Keratinocyte (primary cell): ENCODE data around the gene NKAP. TPM values are rescaled to one million over a fixed set of nuclear protein-coding genes. Genes with fewer than 3 reads are reported as not detected.
"Not testable (repeated sequence)": the region's sequence is repeated elsewhere in the genome, so short reads cannot be mapped to it uniquely, and the experiment has no call there.

Source experiments
- DNase-seq: peaks from one replicate; pipeline ENCODE4 v3.0.0-alpha.2; 2011; ENCODE audit warnings: low read depth, missing footprints, low spot score
- FAIRE-seq: peaks from 2 replicates; lab custom pipeline; 2011; peaks lifted over from hg19 to GRCh38; lab: Jason Lieb, UNC
- H2AFZ ChIP-seq: 2 replicates; pipeline ENCODE4 v1.6.0; 2012; ENCODE audit warnings: low read length, control low read depth, inconsistent platforms; ENCODE audit not compliant: control insufficient read depth
- H3K27ac ChIP-seq: 2 replicates; pipeline ENCODE4 v1.5.1; 2011; ENCODE audit warnings: low read length; ENCODE audit not compliant: control insufficient read depth, insufficient read depth
- H3K27me3 ChIP-seq: 3 replicates; pipeline ENCODE4 v1.6.0; 2011; ENCODE audit warnings: low read length; ENCODE audit not compliant: control insufficient read depth, insufficient read depth; ENCODE audit errors: extremely low read depth
- H3K36me3 ChIP-seq, 2 experiments: 2 replicates in 1 of 2; 3 replicates in 1 of 2; pipeline ENCODE4 v1.5.1; 2011; ENCODE audit warnings: low read length in 2 of 2, mild to moderate bottlenecking in 1 of 2; ENCODE audit not compliant: control insufficient read depth in 2 of 2, insufficient read depth in 2 of 2; ENCODE audit errors: extremely low read depth in 1 of 2
- H3K4me1 ChIP-seq: 3 replicates; pipeline ENCODE4 v1.5.1; 2011; ENCODE audit warnings: low read length; ENCODE audit not compliant: control insufficient read depth, insufficient read depth; ENCODE audit errors: extremely low read depth
- H3K4me2 ChIP-seq: 3 replicates; pipeline ENCODE4 v1.6.0; 2011; ENCODE audit warnings: low read depth, low read length; ENCODE audit not compliant: control insufficient read depth, insufficient read depth; ENCODE audit errors: extremely low read depth
- H3K4me3 ChIP-seq, 3 experiments: fragments of 200-600 bp in 1 of 3; sonication (generic) in 1 of 3; 2 replicates in 2 of 3; 3 replicates in 1 of 3; pipeline ENCODE4 v1.5.1; 2011 to 2016; ENCODE audit warnings: low read length in 3 of 3, mild to moderate bottlenecking in 3 of 3, control low read depth in 2 of 3, inconsistent platforms in 1 of 3, low read depth in 1 of 3, mixed read lengths in 1 of 3, mixed run types in 1 of 3, moderate library complexity in 1 of 3; ENCODE audit not compliant: control insufficient read depth in 2 of 3, insufficient read depth in 2 of 3; ENCODE audit errors: extremely low read depth in 1 of 3
- H3K79me2 ChIP-seq: 2 replicates; pipeline ENCODE4 v1.6.0; 2012; ENCODE audit warnings: low read length; ENCODE audit not compliant: control insufficient read depth, insufficient read depth
- H3K9ac ChIP-seq: 3 replicates; pipeline ENCODE4 v1.6.0; 2011; ENCODE audit warnings: low read length; ENCODE audit not compliant: control insufficient read depth, insufficient read depth; ENCODE audit errors: extremely low read depth
- H3K9me1 ChIP-seq: 3 replicates; pipeline ENCODE4 v1.6.0; 2011; ENCODE audit warnings: low read length; ENCODE audit not compliant: control insufficient read depth, insufficient read depth; ENCODE audit errors: extremely low read depth
- H3K9me3 ChIP-seq: 2 replicates; pipeline ENCODE4 v1.5.1; 2012; ENCODE audit warnings: low read depth, low read length; ENCODE audit not compliant: control insufficient read depth
- H4K20me1 ChIP-seq: 3 replicates; pipeline ENCODE4 v1.6.0; 2011; ENCODE audit warnings: low read length; ENCODE audit not compliant: control insufficient read depth, insufficient read depth; ENCODE audit errors: extremely low read depth
- EZH2 ChIP-seq: IDR thresholded peaks from one replicate; pipeline ENCODE4 v1.6.1; 2012; ENCODE audit warnings: inconsistent platforms, mild to moderate bottlenecking, low read length, moderate library complexity
- dilution Hi-C: fragments of 300-500 bp; cut with MboI; formaldehyde crosslinking; loops from one replicate; pipeline ENCODE4 v1.7.0; 2020; ENCODE audit warnings: low sequenced_read_pairs; ENCODE audit not compliant: extremely low pct_ligation_motif_present
- polyA plus RNA-seq, 5 experiments: library from polyadenylated mRNA; depleted of rRNA in 3 of 5; stranded (reverse) in 3 of 5; stranded (forward) in 1 of 5; unstranded in 1 of 5; fragments of >200 nt; gene quantifications; 1 replicate in 1 of 5; 2 replicates in 3 of 5; 3 replicates in 1 of 5; pipeline versions ENCODE4 v1.2.1 to v1.2.3, GENCODE V29; 2011 to 2012; ENCODE audit warnings: missing spikeins in 2 of 5, low read depth in 1 of 5, low replicate concordance in 1 of 5
- TF ChIP-seq, protein P1 (sequence below), 3 experiments: IDR thresholded peaks in 1 of 3; conservative IDR thresholded peaks in 1 of 3; optimal IDR thresholded peaks in 1 of 3; 2 replicates in 2 of 3; 3 replicates in 1 of 3; pipeline versions ENCODE3 to v1.5.1; 2011; ENCODE audit warnings: low read length in 3 of 3, mild to moderate bottlenecking in 3 of 3, moderate library complexity in 2 of 3, control low read depth in 1 of 3, inconsistent platforms in 1 of 3; ENCODE audit not compliant: insufficient read depth in 2 of 3; ENCODE audit errors: extremely low read depth in 1 of 3

NKAP gene
- polyA plus RNA-seq, 1 donor (not counting 4 experiments of a cell fraction or from before 2014, with no cell fraction given), result 4.6 TPM

DNA sequence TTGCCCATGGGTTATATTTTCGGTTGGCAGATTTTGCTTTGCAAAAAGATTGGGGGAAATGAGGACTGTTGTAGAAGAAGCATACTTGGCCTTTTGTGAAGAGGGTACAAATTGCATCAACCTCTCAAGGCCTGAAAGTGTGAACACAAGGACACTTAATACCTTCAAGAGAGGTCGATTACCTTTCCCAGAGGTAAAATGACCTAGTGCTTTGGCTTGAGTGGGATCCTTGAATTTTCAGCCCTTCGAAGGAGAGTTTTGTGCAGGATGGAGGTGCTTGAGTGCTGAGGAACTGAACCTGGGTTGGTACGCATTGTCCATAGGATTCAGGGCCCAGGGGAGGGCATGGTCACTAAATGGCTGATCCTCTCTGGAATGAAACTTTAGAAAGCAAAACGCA is 27.6 kb upstream of the NKAP start:
- H3K9me1 ChIP-seq, result no peaks in the 10 kb centered on the region
- TF ChIP-seq, protein P1, sequence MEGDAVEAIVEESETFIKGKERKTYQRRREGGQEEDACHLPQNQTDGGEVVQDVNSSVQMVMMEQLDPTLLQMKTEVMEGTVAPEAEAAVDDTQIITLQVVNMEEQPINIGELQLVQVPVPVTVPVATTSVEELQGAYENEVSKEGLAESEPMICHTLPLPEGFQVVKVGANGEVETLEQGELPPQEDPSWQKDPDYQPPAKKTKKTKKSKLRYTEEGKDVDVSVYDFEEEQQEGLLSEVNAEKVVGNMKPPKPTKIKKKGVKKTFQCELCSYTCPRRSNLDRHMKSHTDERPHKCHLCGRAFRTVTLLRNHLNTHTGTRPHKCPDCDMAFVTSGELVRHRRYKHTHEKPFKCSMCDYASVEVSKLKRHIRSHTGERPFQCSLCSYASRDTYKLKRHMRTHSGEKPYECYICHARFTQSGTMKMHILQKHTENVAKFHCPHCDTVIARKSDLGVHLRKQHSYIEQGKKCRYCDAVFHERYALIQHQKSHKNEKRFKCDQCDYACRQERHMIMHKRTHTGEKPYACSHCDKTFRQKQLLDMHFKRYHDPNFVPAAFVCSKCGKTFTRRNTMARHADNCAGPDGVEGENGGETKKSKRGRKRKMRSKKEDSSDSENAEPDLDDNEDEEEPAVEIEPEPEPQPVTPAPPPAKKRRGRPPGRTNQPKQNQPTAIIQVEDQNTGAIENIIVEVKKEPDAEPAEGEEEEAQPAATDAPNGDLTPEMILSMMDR (optimal IDR thresholded peaks at IDR 0.05 in 1 of 3, IDR thresholded peaks at IDR 0.05 in 1 of 3, conservative IDR thresholded peaks at IDR 0.05 in 1 of 3; ENCODE audit: extremely low read depth in 1 of 3, insufficient read depth in 2 of 3, low read length in 3 of 3), result no peak
- TF ChIP-seq EZH2, result no peak
- dilution Hi-C loops, result no loop called here
- FAIRE-seq (no peak), DNase-seq (no peak)
- no peaks in the 10 kb centered on the region for H4K20me1 ChIP-seq
- no peaks in the 10 kb centered on the region for H3K27me3 ChIP-seq
- H3K79me2 ChIP-seq, result no peaks in the 10 kb centered on the region
- no peak overlapping the region for H3K4me3 ChIP-seq
- H3K4me1 ChIP-seq, result no peaks in the 10 kb centered on the region
- H3K4me2 ChIP-seq, result no peak overlapping the region
- H2AFZ ChIP-seq, result no peak overlapping the region
- no peak overlapping the region for H3K27ac ChIP-seq
- H3K9ac ChIP-seq, result no peak overlapping the region
- no peaks in the 10 kb centered on the region for H3K9me3 ChIP-seq
- no peaks in the 10 kb centered on the region for H3K36me3 ChIP-seq

DNA sequence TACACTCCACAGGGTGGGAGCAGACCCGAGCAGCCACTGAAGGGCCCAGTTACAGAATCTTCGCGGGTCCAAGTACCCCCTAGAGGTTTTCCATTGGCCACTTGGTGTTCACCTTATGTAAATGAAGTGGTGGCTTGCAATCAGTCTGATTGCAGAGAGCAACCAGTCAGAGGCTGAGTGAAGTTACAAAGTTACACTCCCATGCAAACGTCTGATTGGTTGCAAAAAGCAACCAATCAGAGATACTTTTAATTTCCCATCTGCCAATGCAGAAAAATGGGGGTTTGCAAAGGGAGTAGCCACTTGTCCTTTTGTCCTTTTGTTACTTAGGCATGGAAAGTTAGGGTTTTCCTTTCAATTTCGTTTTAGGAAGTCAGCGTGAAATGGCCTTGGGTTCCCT is 27.0 kb upstream of the NKAP start:
- no peak for TF ChIP-seq EZH2
- TF ChIP-seq, protein P1 (optimal IDR thresholded peaks at IDR 0.05 in 1 of 3, IDR thresholded peaks at IDR 0.05 in 1 of 3, conservative IDR thresholded peaks at IDR 0.05 in 1 of 3; ENCODE audit: extremely low read depth in 1 of 3, insufficient read depth in 2 of 3, low read length in 3 of 3), result no peak
- H3K27ac ChIP-seq, result no peak overlapping the region
- no peaks in the 10 kb centered on the region for H3K36me3 ChIP-seq
- no peaks in the 10 kb centered on the region for H3K9me1 ChIP-seq
- H3K27me3 ChIP-seq, result no peaks in the 10 kb centered on the region
- no peaks in the 10 kb centered on the region for H3K79me2 ChIP-seq
- no peak overlapping the region for H2AFZ ChIP-seq
- H4K20me1 ChIP-seq, result no peaks in the 10 kb centered on the region
- H3K9ac ChIP-seq, result no peak overlapping the region
- DNase-seq (no peak), FAIRE-seq (no peak)
- no peaks in the 10 kb centered on the region for H3K9me3 ChIP-seq
- no peak overlapping the region for H3K4me3 ChIP-seq
- no peak overlapping the region for H3K4me2 ChIP-seq
- no peaks in the 10 kb centered on the region for H3K4me1 ChIP-seq
- dilution Hi-C loops, result no loop called here

DNA sequence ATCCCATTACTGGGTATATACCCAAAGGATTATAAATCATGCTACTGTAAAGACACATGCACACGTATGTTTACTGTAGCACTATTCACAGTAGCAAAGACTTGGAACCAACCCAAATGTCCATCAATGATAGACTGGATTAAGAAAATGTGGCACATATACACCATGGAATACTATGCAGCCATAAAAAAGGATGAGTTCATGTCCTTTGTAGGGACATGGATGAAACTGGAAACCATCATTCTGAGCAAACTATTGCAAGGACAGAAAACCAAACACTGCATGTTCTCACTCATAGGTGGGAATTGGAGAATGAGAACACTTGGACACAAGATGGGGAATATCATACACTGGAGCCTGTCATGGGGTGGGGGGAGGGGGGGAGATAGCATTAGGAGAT is 23.3 kb upstream of the NKAP start:
- FAIRE-seq, H3K9me1 ChIP-seq, H3K4me2 ChIP-seq, H3K4me3 ChIP-seq, H3K36me3 ChIP-seq, dilution Hi-C loops, H3K79me2 ChIP-seq, H3K9ac ChIP-seq, DNase-seq, H4K20me1 ChIP-seq, H3K9me3 ChIP-seq, H3K4me1 ChIP-seq, H2AFZ ChIP-seq, H3K27me3 ChIP-seq, H3K27ac ChIP-seq: not testable (repeated sequence)
